ENCODE results near the gene TSPAN17. TPM values are rescaled to one million over a fixed set of nuclear protein-coding genes. Genes with fewer than 3 reads are reported as not detected.

Gene TSPAN17
- total and polyA plus RNA-seq, 2 experiments from 2014 or later = 11.7 to 52.1 TPM

DNA sequence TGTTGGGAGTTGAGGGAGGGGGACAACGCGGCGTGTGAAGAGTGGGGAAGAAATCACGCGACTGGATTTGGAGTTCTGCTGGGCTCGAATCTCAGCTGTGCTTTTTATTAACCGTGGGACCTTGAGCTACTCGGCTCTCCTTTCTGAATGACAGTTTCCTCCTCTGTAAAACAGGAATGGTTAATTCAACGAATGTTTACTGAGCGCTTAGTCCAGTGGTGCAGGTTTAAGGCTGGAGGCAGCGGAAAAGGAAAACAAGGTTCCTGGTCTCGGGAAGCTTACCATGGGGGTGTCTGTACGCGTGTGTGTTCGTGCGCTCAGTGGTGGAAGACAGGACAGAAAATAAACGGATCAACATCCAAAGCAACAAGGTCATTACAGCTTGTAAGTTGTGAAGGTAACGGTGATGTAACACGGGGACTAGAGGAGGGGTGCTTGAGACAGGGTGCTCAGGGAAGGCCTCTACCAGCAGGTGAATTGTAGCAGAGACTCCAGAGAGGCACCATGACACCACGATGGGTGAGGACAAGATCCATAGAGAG lies 16.5 kb upstream of the TSPAN17 start (continued):
- TF ChIP-seq, protein P1, sequence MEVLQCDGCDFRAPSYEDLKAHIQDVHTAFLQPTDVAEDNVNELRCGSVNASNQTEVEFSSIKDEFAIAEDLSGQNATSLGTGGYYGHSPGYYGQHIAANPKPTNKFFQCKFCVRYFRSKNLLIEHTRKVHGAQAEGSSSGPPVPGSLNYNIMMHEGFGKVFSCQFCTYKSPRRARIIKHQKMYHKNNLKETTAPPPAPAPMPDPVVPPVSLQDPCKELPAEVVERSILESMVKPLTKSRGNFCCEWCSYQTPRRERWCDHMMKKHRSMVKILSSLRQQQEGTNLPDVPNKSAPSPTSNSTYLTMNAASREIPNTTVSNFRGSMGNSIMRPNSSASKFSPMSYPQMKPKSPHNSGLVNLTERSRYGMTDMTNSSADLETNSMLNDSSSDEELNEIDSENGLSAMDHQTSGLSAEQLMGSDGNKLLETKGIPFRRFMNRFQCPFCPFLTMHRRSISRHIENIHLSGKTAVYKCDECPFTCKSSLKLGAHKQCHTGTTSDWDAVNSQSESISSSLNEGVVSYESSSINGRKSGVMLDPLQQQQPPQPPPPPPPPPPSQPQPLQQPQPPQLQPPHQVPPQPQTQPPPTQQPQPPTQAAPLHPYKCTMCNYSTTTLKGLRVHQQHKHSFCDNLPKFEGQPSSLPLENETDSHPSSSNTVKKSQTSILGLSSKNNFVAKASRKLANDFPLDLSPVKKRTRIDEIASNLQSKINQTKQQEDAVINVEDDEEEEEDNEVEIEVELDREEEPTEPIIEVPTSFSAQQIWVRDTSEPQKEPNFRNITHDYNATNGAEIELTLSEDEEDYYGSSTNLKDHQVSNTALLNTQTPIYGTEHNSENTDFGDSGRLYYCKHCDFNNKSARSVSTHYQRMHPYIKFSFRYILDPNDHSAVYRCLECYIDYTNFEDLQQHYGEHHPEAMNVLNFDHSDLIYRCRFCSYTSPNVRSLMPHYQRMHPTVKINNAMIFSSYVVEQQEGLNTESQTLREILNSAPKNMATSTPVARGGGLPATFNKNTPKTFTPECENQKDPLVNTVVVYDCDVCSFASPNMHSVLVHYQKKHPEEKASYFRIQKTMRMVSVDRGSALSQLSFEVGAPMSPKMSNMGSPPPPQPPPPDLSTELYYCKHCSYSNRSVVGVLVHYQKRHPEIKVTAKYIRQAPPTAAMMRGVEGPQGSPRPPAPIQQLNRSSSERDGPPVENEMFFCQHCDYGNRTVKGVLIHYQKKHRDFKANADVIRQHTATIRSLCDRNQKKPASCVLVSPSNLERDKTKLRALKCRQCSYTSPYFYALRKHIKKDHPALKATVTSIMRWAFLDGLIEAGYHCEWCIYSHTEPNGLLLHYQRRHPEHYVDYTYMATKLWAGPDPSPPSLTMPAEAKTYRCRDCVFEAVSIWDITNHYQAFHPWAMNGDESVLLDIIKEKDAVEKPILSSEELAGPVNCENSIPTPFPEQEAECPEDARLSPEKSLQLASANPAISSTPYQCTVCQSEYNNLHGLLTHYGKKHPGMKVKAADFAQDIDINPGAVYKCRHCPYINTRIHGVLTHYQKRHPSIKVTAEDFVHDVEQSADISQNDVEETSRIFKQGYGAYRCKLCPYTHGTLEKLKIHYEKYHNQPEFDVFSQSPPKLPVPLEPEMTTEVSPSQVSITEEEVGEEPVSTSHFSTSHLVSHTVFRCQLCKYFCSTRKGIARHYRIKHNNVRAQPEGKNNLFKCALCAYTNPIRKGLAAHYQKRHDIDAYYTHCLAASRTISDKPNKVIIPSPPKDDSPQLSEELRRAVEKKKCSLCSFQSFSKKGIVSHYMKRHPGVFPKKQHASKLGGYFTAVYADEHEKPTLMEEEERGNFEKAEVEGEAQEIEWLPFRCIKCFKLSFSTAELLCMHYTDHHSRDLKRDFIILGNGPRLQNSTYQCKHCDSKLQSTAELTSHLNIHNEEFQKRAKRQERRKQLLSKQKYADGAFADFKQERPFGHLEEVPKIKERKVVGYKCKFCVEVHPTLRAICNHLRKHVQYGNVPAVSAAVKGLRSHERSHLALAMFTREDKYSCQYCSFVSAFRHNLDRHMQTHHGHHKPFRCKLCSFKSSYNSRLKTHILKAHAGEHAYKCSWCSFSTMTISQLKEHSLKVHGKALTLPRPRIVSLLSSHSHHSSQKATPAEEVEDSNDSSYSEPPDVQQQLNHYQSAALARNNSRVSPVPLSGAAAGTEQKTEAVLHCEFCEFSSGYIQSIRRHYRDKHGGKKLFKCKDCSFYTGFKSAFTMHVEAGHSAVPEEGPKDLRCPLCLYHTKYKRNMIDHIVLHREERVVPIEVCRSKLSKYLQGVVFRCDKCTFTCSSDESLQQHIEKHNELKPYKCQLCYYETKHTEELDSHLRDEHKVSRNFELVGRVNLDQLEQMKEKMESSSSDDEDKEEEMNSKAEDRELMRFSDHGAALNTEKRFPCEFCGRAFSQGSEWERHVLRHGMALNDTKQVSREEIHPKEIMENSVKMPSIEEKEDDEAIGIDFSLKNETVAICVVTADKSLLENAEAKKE (CRISPR knock-in tag; IDR thresholded peaks at IDR 0.05) = no peak
- TF ChIP-seq EZH2 (IDR thresholded peaks at IDR 0.05; ENCODE audit: low read depth, unreplicated experiment) (no peak), ETS1 (IDR thresholded peaks at IDR 0.05) (no peak), EZH2phosphoT487 (IDR thresholded peaks at IDR 0.05; ENCODE audit: unreplicated experiment) (no peak)

- no peak for DNase-seq (ENCODE audit: low spot score)
- H4K20me1 ChIP-seq (replicated peaks; ENCODE audit: insufficient read depth) = peaks cover 6% of the 10 kb centered on the region; the same call in 1 of the 2 replicates
- Mint-ChIP-seq H3K4me1 (peaks cover 46% of the 10 kb centered on the region), H3K36me3 (ENCODE audit: low read depth) (no peaks in the 10 kb centered on the region), H3K27me3 (ENCODE audit: insufficient read depth, low read depth, poor library complexity) (peaks cover 52% of the 10 kb centered on the region), H3K27ac (no peak overlapping the region), H3K4me3 (no peak overlapping the region; the same call in 2 of the 3 replicates), H3K9me3 (peaks cover 7% of the 10 kb centered on the region; the same call in 2 of the 3 replicates)
- H3K79me2 ChIP-seq (replicated peaks; ENCODE audit: insufficient read depth) = no peaks in the 10 kb centered on the region
- no peak overlapping the region for H3K27ac ChIP-seq (ENCODE audit: low read depth)
- H3K4me2 ChIP-seq = peak overlapping the region; percentile 97; the same call in 1 of the 2 replicates
- H3K27me3 ChIP-seq (ENCODE audit: insufficient read depth) = peaks cover 41% of the 10 kb centered on the region
- no peak for ATAC-seq
- no peaks in the 10 kb centered on the region for H3K9me2 ChIP-seq (ENCODE audit: insufficient read depth)
- peaks cover 20% of the 10 kb centered on the region for H3K4me1 ChIP-seq (ENCODE audit: insufficient read depth)
- TF ChIP-seq EZH2phosphoT487 (IDR thresholded peaks at IDR 0.05; ENCODE audit: unreplicated experiment) (no peak), ETS1 (IDR thresholded peaks at IDR 0.05) (no peak)
- TF ChIP-seq, protein P2, sequence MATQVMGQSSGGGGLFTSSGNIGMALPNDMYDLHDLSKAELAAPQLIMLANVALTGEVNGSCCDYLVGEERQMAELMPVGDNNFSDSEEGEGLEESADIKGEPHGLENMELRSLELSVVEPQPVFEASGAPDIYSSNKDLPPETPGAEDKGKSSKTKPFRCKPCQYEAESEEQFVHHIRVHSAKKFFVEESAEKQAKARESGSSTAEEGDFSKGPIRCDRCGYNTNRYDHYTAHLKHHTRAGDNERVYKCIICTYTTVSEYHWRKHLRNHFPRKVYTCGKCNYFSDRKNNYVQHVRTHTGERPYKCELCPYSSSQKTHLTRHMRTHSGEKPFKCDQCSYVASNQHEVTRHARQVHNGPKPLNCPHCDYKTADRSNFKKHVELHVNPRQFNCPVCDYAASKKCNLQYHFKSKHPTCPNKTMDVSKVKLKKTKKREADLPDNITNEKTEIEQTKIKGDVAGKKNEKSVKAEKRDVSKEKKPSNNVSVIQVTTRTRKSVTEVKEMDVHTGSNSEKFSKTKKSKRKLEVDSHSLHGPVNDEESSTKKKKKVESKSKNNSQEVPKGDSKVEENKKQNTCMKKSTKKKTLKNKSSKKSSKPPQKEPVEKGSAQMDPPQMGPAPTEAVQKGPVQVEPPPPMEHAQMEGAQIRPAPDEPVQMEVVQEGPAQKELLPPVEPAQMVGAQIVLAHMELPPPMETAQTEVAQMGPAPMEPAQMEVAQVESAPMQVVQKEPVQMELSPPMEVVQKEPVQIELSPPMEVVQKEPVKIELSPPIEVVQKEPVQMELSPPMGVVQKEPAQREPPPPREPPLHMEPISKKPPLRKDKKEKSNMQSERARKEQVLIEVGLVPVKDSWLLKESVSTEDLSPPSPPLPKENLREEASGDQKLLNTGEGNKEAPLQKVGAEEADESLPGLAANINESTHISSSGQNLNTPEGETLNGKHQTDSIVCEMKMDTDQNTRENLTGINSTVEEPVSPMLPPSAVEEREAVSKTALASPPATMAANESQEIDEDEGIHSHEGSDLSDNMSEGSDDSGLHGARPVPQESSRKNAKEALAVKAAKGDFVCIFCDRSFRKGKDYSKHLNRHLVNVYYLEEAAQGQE (IDR thresholded peaks at IDR 0.05; ENCODE audit: unreplicated experiment) = no peak
- peak overlapping the region; percentile 87; the same call in 1 of the 2 replicates for H3K4me3 ChIP-seq
- H3K36me3 ChIP-seq (ENCODE audit: insufficient read depth) = no peaks in the 10 kb centered on the region
- H2AFZ ChIP-seq = no peak overlapping the region
- peaks cover 5% of the 10 kb centered on the region; the same call in 1 of the 2 replicates for H3F3A ChIP-seq (replicated peaks; ENCODE audit: low read depth)
These were observed 15.7 kb upstream of the TSPAN17 start for GRCh38 chr5:176631383-176632200.
